HG03460 (cell line): ENCODE results near the gene TOB2.

Experiments used
- ATAC-seq: cut with Tn5 transposase; IDR thresholded peaks from one replicate; pipeline ENCODE4 v1.9.1; 2021; ENCODE audit not compliant: unreplicated experiment

TOB2 gene

GRCh38 chr22:41394012-41394356, 52.6 kb downstream of the TOB2 start:
- ATAC-seq, result no peak

GRCh38 chr22:41387341-41387740, 59.3 kb downstream of the TOB2 start:
- ATAC-seq, result no peak

GRCh38 chr22:41384128-41384527, 62.5 kb downstream of the TOB2 start:
- ATAC-seq, result no peak
